ENCODE measurements around the gene PTPRK.

The PTPRK gene

DNA sequence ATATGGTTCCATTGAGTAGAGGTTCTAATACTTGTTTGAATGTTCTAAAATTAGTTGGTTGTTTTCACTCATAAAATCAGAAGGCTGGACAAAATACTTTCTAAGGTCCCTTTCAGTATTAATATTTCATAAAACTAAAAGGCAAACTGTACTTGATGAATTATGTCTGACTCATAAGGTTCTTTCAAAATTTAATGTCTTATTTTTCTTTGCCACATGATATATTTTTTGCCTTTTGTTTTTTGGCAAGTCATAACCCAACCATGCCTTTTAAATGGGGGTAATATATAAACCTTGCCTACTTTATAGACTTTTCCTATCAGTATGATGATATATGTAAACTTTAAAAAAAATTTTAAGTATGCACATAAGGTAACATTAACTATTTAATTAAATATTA is 244.7 kb downstream of the PTPRK start:
- ChIA-PET CTCF (interaction anchor here (1.0 kb wide), 1 partner anchor 52 kb away, joined by 3 read pairs; no protein-coding TSS in a partner anchor), POLR2A (no interaction called here)
- no peak for TF ChIP-seq CTCF (IDR thresholded peaks at IDR 0.05; ENCODE audit: control extremely low read depth, extremely low read depth, low read depth, missing control alignments)
- no peak for DNase-seq (ENCODE audit: extremely low spot score)

- no peak for TF ChIP-seq CTCF (IDR thresholded peaks at IDR 0.05; ENCODE audit: control extremely low read depth, extremely low read depth, low read depth, missing control alignments)
- DNase-seq (ENCODE audit: extremely low spot score), result no peak
- ChIA-PET POLR2A (no interaction called here), CTCF (interaction anchor here (1.0 kb wide), 1 partner anchor 53 kb away, joined by 3 read pairs; no protein-coding TSS in a partner anchor)
These were observed 245.4 kb downstream of the PTPRK start for GRCh38 chr6:128275030-128275429.

DNA sequence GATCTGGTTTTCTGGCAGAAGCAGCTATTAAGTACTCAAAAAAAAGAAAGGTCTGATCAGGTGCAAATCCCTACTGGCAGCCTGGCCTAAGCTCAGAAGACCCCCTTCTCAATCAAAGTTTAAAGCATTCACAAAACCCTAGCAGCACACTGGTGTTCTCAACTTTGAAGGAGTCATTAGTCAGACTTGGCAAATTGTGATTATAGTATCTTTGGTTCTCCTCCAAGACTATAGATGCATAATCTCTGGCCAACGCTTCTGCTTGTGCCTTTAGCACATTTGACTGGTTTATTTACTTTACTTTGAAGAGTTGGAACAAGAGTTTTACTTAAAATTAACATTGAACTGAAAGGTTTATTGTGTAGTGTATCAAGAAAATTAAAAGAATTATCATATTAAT is 248.9 kb downstream of the PTPRK start:
- DNase-seq (ENCODE audit: extremely low spot score), result no peak
- CTCF ChIA-PET, result interaction anchor here (1.7 kb wide), 1 partner anchor 11 kb away, joined by 6 read pairs; no protein-coding TSS in a partner anchor
- POLR2A ChIA-PET, result no interaction called here
- TF ChIP-seq CTCF (IDR thresholded peaks at IDR 0.05; ENCODE audit: control extremely low read depth, extremely low read depth, low read depth, missing control alignments), result no peak

- ChIA-PET POLR2A (no interaction called here), CTCF (interaction anchor here (1.2 to 1.7 kb wide), 2 partner anchors 9 to 11 kb away, joined by 3 to 6 read pairs; no protein-coding TSS in a partner anchor)
- TF ChIP-seq CTCF (IDR thresholded peaks at IDR 0.05; ENCODE audit: control extremely low read depth, extremely low read depth, low read depth, missing control alignments), result no peak
- DNase-seq (ENCODE audit: extremely low spot score), result no peak
These were observed 249.4 kb downstream of the PTPRK start for GRCh38 chr6:128271011-128271410.

GRCh38 chr6:128266946-128267345 is 253.5 kb downstream of the PTPRK start:
- CTCF ChIA-PET, result interaction anchor here (0.8 to 1.0 kb wide), 2 partner anchors 13 to 16 kb away, joined by 3 to 4 read pairs; no protein-coding TSS in a partner anchor
- DNase-seq (ENCODE audit: extremely low spot score), result no peak
- no peak for TF ChIP-seq CTCF (IDR thresholded peaks at IDR 0.05; ENCODE audit: control extremely low read depth, extremely low read depth, low read depth, missing control alignments)
- POLR2A ChIA-PET, result no interaction called here

- ChIA-PET POLR2A (no interaction called here), CTCF (no interaction called here)
- no peak for DNase-seq (ENCODE audit: extremely low spot score)
- TF ChIP-seq CTCF (IDR thresholded peaks at IDR 0.05; ENCODE audit: control extremely low read depth, extremely low read depth, low read depth, missing control alignments), result no peak
These were observed 254.7 kb downstream of the PTPRK start for GRCh38 chr6:128265706-128266105.

Measured in GM10248 (cell line).